A549 (cell line): ENCODE data around the gene TBC1D20. TPM values are rescaled to one million over a fixed set of nuclear protein-coding genes. Genes with fewer than 3 reads are reported as not detected.
"Not testable (repeated sequence)": the region's sequence is repeated elsewhere in the genome, so short reads cannot be mapped to it uniquely, and the experiment has no call there.

Experiments used
- ATAC-seq, 2 experiments: fragments of 200-7000 bp in 1 of 2; fragments of >200 bp in 1 of 2; cut with Nextera tagmentation in 1 of 2; cut with Tn5 transposase in 1 of 2; 3 replicates each; pipeline versions ENCODE4 v1.8.0 to v1.9.1; 2018 to 2020; ENCODE audit warnings: mild to moderate bottlenecking in 1 of 2, moderate library complexity in 1 of 2
- CTCF ChIA-PET: fragments of 300-600 bp; sonication (Branson Sonifier 250); formaldehyde crosslinking; extraction: SDS; loops from one replicate; lab custom pipeline; 2021; ENCODE audit warnings: antibody characterized with exemption, inconsistent platforms; lab: Yijun Ruan, JAX
- POLR2A ChIA-PET: fragments of 350-600 bp; formaldehyde crosslinking; extraction: SDS; loops from one replicate; lab custom pipeline; 2021; ENCODE audit warnings: antibody characterized with exemption, inconsistent platforms; lab: Yijun Ruan, JAX
- DNase-seq, 2 experiments: peaks; one replicate each; pipeline versions ENCODE4 v3.0.0 to v3.0.0-alpha.2; 2011 to 2016; ENCODE audit warnings: low read depth in 1 of 2, low spot score in 1 of 2
- FAIRE-seq: peaks from 2 replicates; lab custom pipeline; 2011; peaks lifted over from hg19 to GRCh38; lab: Jason Lieb, UNC
- H3K27ac ChIP-seq, 2 experiments: fragments of >200 bp; sonication (Bioruptor Twin); formaldehyde crosslinking; 3 replicates each; pipeline ENCODE4 v1.5.1; 2016 to 2017
- H3K4me1 ChIP-seq: fragments of >200 bp; sonication (Bioruptor Twin); formaldehyde crosslinking; 3 replicates; pipeline ENCODE4 v1.6.1; 2016
- H3K4me2 ChIP-seq: fragments of >200 bp; sonication (Bioruptor Twin); formaldehyde crosslinking; 3 replicates; pipeline ENCODE4 v1.6.1; 2016
- H3K4me3 ChIP-seq: fragments of >200 bp; sonication (Bioruptor Twin); formaldehyde crosslinking; 3 replicates; pipeline ENCODE4 v1.5.1; 2016
- H3K9me3 ChIP-seq: fragments of >200 bp; sonication (Bioruptor Twin); formaldehyde crosslinking; 3 replicates; pipeline ENCODE4 v1.6.1; 2016
- BCL3 ChIP-seq: fragments of >200 bp; sonication (Bioruptor Twin); formaldehyde crosslinking; IDR thresholded peaks from 3 replicates; pipeline ENCODE4 v1.6.1; 2016
- CBX8 ChIP-seq: fragments of 200-600 bp; sonication (generic); IDR thresholded peaks from 2 replicates; pipeline ENCODE4 v1.6.1; 2016
- CHD2 ChIP-seq: fragments of 150-350 bp; IDR thresholded peaks from 2 replicates; pipeline ENCODE4 v1.6.1; 2014; ENCODE audit warnings: low read length; ENCODE audit not compliant: partially characterized antibody
- CHD4 ChIP-seq: fragments of 200-600 bp; sonication (generic); IDR thresholded peaks from 2 replicates; pipeline ENCODE4 v1.6.1; 2016; ENCODE audit warnings: antibody characterized with exemption, mild to moderate bottlenecking, borderline replicate concordance
- EHMT2 ChIP-seq: fragments of 200-600 bp; sonication (generic); IDR thresholded peaks from 2 replicates; pipeline ENCODE4 v1.6.1; 2016; ENCODE audit warnings: antibody characterized with exemption, low read depth, mild to moderate bottlenecking, moderate library complexity
- ELK1 ChIP-seq: fragments of 150-350 bp; IDR thresholded peaks from 2 replicates; pipeline ENCODE4 v1.6.1; 2014; ENCODE audit warnings: low read depth, mild to moderate bottlenecking, low read length
- ESRRA ChIP-seq: fragments of 150-350 bp; IDR thresholded peaks from 2 replicates; pipeline ENCODE4 v1.6.1; 2014; ENCODE audit warnings: mild to moderate bottlenecking, low read length, borderline replicate concordance
- HDAC2 ChIP-seq: fragments of 200-600 bp; sonication (generic); IDR thresholded peaks from 2 replicates; pipeline ENCODE4 v1.6.1; 2016
- HES2 ChIP-seq: fragments of >200 bp; sonication (Bioruptor Twin); formaldehyde crosslinking; IDR thresholded peaks from 2 replicates; pipeline ENCODE4 v1.6.1; 2016
- HEYL ChIP-seq: fragments of 250-450 bp; sonication (Bioruptor Pico); IDR thresholded peaks from 2 replicates; pipeline ENCODE4 v1.8.0; 2021; ENCODE audit warnings: mild to moderate bottlenecking, moderate library complexity
- HOXA7 ChIP-seq: fragments of 250-450 bp; sonication (Bioruptor Pico); IDR thresholded peaks from 2 replicates; pipeline ENCODE4 v1.5.0; 2020; ENCODE audit warnings: mild to moderate bottlenecking, moderate library complexity
- HOXB13 ChIP-seq: fragments of 250-450 bp; sonication (Bioruptor Pico); IDR thresholded peaks from 2 replicates; pipeline ENCODE4 v1.5.0; 2020; ENCODE audit warnings: low read depth, mild to moderate bottlenecking, moderate library complexity
- JUN ChIP-seq, 2 experiments: fragments of >200 bp; sonication (Bioruptor Twin); formaldehyde crosslinking; IDR thresholded peaks; 2 replicates in 1 of 2; 3 replicates in 1 of 2; pipeline ENCODE4 v1.6.1; 2016 to 2017
- JUNB ChIP-seq: fragments of >200 bp; sonication (Bioruptor Twin); formaldehyde crosslinking; IDR thresholded peaks from 2 replicates; pipeline ENCODE4 v1.6.1; 2016
- KDM1A ChIP-seq: fragments of 200-600 bp; sonication (generic); IDR thresholded peaks from 2 replicates; pipeline ENCODE4 v1.6.1; 2016; ENCODE audit warnings: low read depth, mild to moderate bottlenecking
- MAZ ChIP-seq: fragments of 150-350 bp; IDR thresholded peaks from 2 replicates; pipeline ENCODE4 v1.6.1; 2014; ENCODE audit warnings: antibody characterized with exemption, low read depth, low read length, borderline replicate concordance
- NR3C1 ChIP-seq: fragments of >200 bp; sonication (Bioruptor Twin); formaldehyde crosslinking; IDR thresholded peaks from 3 replicates; pipeline ENCODE4 v1.6.1; 2017
- POLR2A ChIP-seq: IDR thresholded peaks from 2 replicates; pipeline ENCODE4 v1.6.1; 2012; ENCODE audit warnings: mild to moderate bottlenecking, low read length
- RNF2 ChIP-seq: fragments of 200-600 bp; sonication (generic); IDR thresholded peaks from 2 replicates; pipeline ENCODE4 v1.6.1; 2016; ENCODE audit warnings: low read depth, mild to moderate bottlenecking, antibody characterized with exemption, moderate library complexity, borderline replicate concordance
- SMC3 ChIP-seq: fragments of >200 bp; sonication (Bioruptor Twin); formaldehyde crosslinking; IDR thresholded peaks from 3 replicates; pipeline ENCODE4 v1.6.1; 2018; ENCODE audit warnings: inconsistent platforms
- WGBS: methylation state at CpG from one replicate; pipeline ENCODE4 v1.1.6; 2017; ENCODE audit errors: missing lambda C conversion rate; 5-methylcytosine and 5-hydroxymethylcytosine counted together
- polyA plus RNA-seq, 4 experiments: library from polyadenylated mRNA; depleted of rRNA in 3 of 4; stranded (reverse); fragments of >200 nt; fragmentation: RNase III in 1 of 4; extraction: RNeasy Plus Mini Kit Qiagen cat#74134 plus additional on column Dnase treatment in 1 of 4; gene quantifications; 2 replicates in 3 of 4; 3 replicates in 1 of 4; pipeline ENCODE4 v1.2.3, GENCODE V29; 2011 to 2017

TBC1D20 gene
- polyA plus RNA-seq, 2 of the 4 experiments (the other 2 are of a cell fraction), result 28.0 to 43.4 TPM

DNA sequence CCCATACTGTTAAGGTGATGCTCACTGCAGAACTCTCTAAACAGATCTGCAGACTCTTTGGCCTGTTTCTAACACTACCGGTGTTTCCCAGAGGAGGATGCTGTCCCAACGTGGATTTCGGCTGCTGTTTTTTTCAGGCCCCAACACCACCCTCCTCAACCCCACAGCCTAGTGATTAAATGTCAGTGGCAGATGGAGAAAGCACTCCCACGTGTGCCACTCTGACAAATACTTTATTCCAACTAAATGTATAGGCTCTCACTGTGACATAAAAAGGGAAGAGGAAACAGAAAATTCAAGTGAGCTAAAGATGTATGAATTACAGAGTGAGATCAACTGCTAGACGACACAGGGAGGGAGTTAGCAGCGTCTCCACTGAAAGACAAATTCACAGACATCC lies 3.6 kb downstream of the TBC1D20 start:
- FAIRE-seq (no peak), ATAC-seq (no peak), DNase-seq (no peak)
- Histone ChIP-seq H3K9me3 (no peaks in the 10 kb centered on the region), H3K4me2 (no peak overlapping the region), H3K4me1 (peaks cover 25% of the 10 kb centered on the region), H3K4me3 (no peak overlapping the region), H3K27ac (no peak overlapping the region)
- 84% methylated on average over 6 of the region's 6 CpGs for WGBS
- POLR2A ChIA-PET, result no interaction called here
- TF ChIP-seq HEYL (CRISPR knock-in tag) (no peak), ELK1 (no peak), POLR2A (no peak), HOXA7 (CRISPR knock-in tag) (no peak), JUNB (no peak), EHMT2 (no peak), JUN (IDR thresholded peaks at IDR 0.05) (no peak), SMC3 (no peak), KDM1A (no peak), CHD2 (no peak), RNF2 (no peak), HOXB13 (CRISPR knock-in tag) (no peak), NR3C1 (no peak), HES2 (no peak)
- CTCF ChIA-PET, result interaction anchor here (0.6 to 3.8 kb wide), 5 partner anchors 17 to 104 kb away, joined by 3 to 13 read pairs (median 3); no protein-coding TSS in a partner anchor

GRCh38 chr20:454951-455350 lies 7.4 kb downstream of the TBC1D20 start:
- H3K27ac ChIP-seq, result no peak overlapping the region
- ATAC-seq (no peak), FAIRE-seq (no peak), DNase-seq (no peak)
- H3K4me3 ChIP-seq, result no peak overlapping the region
- TF ChIP-seq ESRRA, result no peak
- TF ChIP-seq MAZ, result no peak
- TF ChIP-seq RNF2, result no peak
- TF ChIP-seq BCL3, result no peak
- TF ChIP-seq CBX8, result no peak
- no peak for TF ChIP-seq CHD4
- no peak for TF ChIP-seq HDAC2
- H3K4me2 ChIP-seq, result no peak overlapping the region
- 87% methylated on average over 3 of the region's 3 CpGs for WGBS
- ChIA-PET CTCF (interaction anchor here (1.0 to 1.4 kb wide), 3 partner anchors 23 to 100 kb away, joined by 3 to 4 read pairs (median 3); no protein-coding TSS in a partner anchor), POLR2A (no interaction called here)
- peaks cover 6% of the 10 kb centered on the region; the same call in 1 of the 3 replicates for H3K4me1 ChIP-seq
- H3K9me3 ChIP-seq, result no peaks in the 10 kb centered on the region

DNA sequence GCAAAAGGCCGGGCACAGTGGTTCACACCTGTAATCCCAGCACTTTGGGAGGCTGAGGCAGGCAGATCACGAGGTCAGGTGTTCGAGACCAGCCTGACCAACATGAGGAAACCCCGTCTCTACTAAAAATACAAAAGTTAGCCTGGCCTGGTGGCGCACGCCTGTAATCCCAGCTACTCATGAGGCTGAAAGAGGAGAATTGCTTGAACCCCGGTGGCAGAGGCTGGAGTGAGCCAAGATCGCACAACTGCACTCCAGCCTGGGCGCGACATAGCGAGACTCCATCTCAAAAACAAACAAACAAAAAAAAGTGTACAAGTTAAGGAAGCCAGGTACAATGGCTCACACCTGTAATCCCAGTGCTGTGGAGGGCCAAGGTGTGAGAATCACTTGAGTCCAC lies 10.3 kb downstream of the TBC1D20 start:
- H3K9me3 ChIP-seq, DNase-seq, H3K4me2 ChIP-seq, H3K27ac ChIP-seq, H3K4me3 ChIP-seq, POLR2A ChIA-PET, ATAC-seq, FAIRE-seq, H3K4me1 ChIP-seq: not testable (repeated sequence)
- CTCF ChIA-PET, result interaction anchor here (28.5 kb wide), 1 partner anchor 83 kb away, joined by 1229 read pairs; the partner anchor contains the start of genes NRSN2 and TRIB3
- 91% methylated on average over 11 of the region's 11 CpGs for WGBS
